Amygdala (tissue), 56 donors: ENCODE results near the gene PGA3.
A peak's percentile ranks its signal among the peaks of the same experiment; 100 is the strongest.
"Not testable (repeated sequence)": the region's sequence is repeated elsewhere in the genome, so short reads cannot be mapped to it uniquely, and the experiment has no call there.

Experiments used
- DNase-seq, 56 donors: peaks; one replicate each; lab custom pipeline; 2025; lab: John Stamatoyannopoulos, UW

PGA3 gene

GRCh38 chr11:61245284-61245964 is 42.1 kb downstream of the PGA3 start:
- not testable (repeated sequence) for DNase-seq

GRCh38 chr11:61248071-61248470 is 44.8 kb downstream of the PGA3 start:
- not testable (repeated sequence) for DNase-seq

GRCh38 chr11:61249201-61249600 is 45.9 kb downstream of the PGA3 start:
- not testable (repeated sequence) for DNase-seq

DNA sequence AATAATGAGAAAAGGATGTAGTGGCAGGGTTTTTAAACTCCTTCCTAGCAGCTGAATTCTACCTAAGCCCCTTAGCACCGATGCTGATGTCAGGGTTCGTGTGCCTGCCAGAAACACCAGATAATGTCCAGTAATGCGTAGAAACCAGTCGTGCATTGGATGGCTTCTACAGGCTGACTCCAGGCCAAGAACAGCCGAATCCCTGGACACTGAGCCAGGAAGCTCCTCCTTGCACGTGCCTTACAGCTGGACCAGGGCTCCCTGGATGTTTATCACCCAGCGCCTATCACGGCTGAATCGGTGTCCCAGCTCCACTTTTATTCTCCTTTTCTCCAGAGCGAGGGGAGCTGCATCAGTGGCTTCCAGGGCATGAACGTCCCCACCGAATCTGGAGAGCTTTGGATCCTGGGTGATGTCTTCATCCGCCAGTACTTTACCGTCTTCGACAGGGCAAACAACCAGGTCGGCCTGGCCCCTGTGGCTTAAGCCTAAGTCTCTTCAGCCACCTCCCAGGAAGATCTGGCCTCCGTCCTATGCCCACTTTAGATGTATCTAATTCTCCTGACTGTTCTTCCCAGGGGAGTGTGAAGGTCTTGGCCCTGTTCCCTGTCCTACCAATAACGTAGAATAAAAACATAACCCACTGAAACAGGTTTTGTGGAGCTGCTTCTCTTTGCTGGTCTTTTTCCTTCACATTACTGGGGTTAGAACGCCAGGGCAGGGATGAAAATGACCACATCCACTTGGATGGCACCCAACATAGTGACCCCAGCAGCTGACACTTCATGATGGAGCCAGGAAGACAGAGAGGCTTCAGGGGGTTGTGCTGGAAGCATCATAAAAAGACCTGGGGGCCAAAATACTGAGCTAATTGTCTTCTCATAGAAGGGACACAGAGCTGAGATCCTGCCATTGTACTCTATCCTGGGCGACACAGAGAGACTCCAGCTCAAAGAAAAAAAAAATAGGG is 47.8 kb downstream of the PGA3 start:
- DNase-seq: not testable (repeated sequence)

DNA sequence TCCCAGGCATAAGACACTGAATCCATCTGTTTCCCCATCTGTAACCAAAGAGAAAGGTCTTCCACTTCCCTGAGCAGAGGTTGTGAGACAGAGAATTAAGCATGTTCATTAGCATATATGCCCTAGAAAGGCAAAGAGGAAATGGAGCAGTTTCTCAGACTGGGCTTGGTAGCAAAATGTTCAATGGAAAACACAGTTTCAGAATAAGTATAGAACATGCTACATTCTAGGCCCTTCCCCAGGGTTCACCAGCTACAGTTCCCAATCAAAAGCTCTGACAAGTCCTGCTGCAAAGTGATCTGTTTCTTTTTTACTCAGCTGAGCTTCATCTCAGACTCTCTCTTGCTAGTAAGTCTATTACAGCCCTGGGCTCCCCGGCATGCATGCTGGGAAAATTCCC is 49.0 kb downstream of the PGA3 start:
- DNase-seq: not testable (repeated sequence)

GRCh38 chr11:61254403-61255025 is 51.2 kb downstream of the PGA3 start:
- peak in 35 of 56 donors; percentile 2 to 56 (median 23) for DNase-seq

- DNase-seq: no peak
Measured at GRCh38 chr11:61256710-61257482, 53.6 kb downstream of the PGA3 start.

DNA sequence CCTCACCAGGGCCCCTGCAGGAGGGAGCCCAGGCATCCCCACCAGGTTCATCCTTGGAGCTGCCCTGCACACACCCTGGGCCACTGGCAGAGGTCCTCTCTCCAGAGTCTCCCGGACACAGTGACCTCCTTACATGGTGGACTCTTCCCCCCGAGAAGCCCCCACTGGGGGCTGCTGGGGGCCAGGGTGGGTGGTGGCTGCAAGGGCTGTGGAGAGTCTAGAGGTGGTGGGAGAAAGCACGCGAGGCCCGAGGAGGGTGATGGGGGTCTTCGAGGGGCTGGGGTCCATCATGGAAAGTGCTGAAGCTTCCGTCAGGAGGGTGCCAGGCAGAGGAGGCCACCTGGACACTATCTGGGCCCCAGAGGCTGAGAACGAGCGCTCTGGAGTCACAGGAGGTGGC is 55.2 kb downstream of the PGA3 start:
- DNase-seq: no peak

DNA sequence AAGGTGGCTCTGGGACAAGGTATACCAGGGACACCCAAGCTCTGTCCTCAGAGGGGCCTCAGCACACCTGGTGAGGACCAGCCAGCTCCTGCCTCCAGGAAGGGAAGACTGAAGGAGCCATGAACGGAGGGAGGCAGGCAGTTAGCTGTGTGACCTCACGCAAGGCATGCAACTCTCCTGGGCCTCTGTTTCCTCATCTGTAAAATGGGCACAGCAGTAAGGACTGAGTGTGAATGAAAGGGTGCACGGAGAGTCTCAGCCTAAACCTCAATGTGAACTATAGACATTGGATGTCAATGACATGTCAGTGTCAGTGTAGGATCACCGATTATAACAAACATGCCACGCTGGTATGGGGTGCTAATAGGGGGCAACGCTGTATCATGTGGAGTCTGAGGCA is 56.0 kb downstream of the PGA3 start:
- no peak for DNase-seq
